ENCODE data around the gene CCDC88C.

Gene CCDC88C

GRCh38 chr14:91235841-91236240 is 181.8 kb downstream of the CCDC88C start:
- DNase-seq (ENCODE audit: extremely low read depth, low read depth) = no peak
- TF ChIP-seq, protein P1, sequence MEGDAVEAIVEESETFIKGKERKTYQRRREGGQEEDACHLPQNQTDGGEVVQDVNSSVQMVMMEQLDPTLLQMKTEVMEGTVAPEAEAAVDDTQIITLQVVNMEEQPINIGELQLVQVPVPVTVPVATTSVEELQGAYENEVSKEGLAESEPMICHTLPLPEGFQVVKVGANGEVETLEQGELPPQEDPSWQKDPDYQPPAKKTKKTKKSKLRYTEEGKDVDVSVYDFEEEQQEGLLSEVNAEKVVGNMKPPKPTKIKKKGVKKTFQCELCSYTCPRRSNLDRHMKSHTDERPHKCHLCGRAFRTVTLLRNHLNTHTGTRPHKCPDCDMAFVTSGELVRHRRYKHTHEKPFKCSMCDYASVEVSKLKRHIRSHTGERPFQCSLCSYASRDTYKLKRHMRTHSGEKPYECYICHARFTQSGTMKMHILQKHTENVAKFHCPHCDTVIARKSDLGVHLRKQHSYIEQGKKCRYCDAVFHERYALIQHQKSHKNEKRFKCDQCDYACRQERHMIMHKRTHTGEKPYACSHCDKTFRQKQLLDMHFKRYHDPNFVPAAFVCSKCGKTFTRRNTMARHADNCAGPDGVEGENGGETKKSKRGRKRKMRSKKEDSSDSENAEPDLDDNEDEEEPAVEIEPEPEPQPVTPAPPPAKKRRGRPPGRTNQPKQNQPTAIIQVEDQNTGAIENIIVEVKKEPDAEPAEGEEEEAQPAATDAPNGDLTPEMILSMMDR (IDR thresholded peaks at IDR 0.05; ENCODE audit: low read depth, low read length, missing control alignments) = no peak
- no peak overlapping the region for H3K4me3 ChIP-seq (replicated peaks; ENCODE audit: low read depth, low read length)

DNA sequence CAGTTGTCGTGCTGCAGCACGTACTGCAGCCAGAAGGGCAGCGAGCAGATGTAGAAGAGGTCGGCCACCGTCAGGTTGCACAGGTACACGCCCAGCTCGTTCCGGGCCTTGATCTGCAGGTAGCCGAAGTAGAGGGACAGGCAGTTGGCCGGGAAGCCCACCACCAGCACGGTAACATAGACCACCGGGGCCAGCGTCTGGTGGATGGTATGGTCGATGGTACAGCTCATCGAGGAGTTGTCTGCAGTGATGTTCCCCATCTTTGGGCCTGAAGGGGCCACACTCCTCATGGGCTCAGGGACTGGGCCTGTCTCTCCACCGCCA is 182.9 kb downstream of the CCDC88C start:
- no peak for DNase-seq (ENCODE audit: extremely low read depth, low read depth)
- TF ChIP-seq, protein P1 (IDR thresholded peaks at IDR 0.05; ENCODE audit: low read depth, low read length, missing control alignments) = no peak
- no peak overlapping the region for H3K4me3 ChIP-seq (replicated peaks; ENCODE audit: low read depth, low read length)

DNA sequence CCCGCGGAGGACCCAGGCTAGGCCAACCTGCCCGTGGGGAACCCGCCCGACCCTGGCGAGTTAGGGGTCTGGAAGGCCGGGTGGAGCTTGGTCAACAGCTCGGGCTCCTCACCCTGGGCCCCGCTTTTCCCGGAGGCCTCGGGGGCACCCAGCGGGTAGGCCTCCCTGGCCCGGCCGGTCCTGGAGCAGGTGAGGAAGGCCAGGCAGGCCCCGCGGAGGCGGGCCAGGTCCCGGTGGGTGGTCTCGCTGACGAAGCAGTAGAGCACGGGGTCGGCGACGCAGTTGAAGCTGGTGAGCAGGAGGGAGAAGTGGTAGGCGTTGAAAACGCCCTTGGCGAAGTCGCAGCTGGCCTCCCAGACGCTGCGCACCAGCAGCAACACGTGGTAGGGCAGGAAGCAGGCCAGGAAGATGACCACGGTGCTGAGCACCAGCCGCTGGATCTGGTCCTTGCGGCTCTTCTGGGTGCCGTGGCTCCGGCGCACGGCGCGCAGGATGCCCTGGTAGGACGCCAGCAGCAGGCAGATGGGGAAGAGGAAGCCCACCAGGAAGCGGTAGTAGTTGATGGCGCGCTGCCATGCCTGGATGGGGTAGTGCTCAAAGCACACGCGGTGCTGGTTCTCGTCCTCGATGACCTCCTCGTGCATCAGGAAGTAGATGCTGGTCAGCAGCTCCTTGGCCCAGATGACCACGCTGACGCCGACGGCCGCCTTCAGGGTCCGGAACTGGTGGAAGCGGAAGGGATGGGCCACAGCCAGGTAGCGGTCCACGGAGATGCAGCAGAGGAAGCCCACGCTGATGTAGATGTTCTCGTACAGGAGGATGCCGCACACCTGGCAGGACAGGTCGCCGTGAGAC is 183.5 kb downstream of the CCDC88C start:
- H3K4me3 ChIP-seq (replicated peaks; ENCODE audit: low read depth, low read length) = no peak overlapping the region
- DNase-seq (ENCODE audit: extremely low read depth, low read depth) = no peak
- TF ChIP-seq, protein P1 (IDR thresholded peaks at IDR 0.05; ENCODE audit: low read depth, low read length, missing control alignments) = no peak

DNA sequence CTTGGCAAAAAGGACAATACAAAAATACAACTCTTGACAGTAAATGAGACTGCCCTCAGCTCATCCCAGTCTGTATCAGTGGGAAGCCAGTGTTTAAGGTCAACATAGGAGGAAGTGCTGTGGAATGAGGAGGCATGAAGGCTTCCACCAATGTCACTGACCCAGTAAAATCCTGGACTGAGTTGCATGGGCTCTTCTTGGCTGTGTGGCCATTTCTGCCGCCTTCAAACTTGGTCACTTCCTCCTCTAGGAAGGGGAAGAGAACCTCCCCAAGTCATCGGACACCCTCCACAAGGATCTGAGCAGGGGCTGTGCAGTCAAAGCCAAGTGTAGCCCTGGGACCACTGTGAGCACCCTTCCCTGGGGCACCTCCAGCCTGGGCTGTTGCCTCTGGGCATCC is 185.0 kb downstream of the CCDC88C start:
- TF ChIP-seq, protein P1 (IDR thresholded peaks at IDR 0.05; ENCODE audit: low read depth, low read length, missing control alignments) = no peak
- no peak for DNase-seq (ENCODE audit: extremely low read depth, low read depth)
- no peak overlapping the region for H3K4me3 ChIP-seq (replicated peaks; ENCODE audit: low read depth, low read length)

- DNase-seq (ENCODE audit: extremely low read depth, low read depth) = no peak
- no peak overlapping the region for H3K4me3 ChIP-seq (replicated peaks; ENCODE audit: low read depth, low read length)
- TF ChIP-seq, protein P1 (IDR thresholded peaks at IDR 0.05; ENCODE audit: low read depth, low read length, missing control alignments) = no peak
Measured at GRCh38 chr14:91232052-91232451, 185.6 kb downstream of the CCDC88C start.

GRCh38 chr14:91231446-91231845 is 186.2 kb downstream of the CCDC88C start:
- H3K4me3 ChIP-seq (replicated peaks; ENCODE audit: low read depth, low read length) = no peak overlapping the region
- TF ChIP-seq, protein P1 (IDR thresholded peaks at IDR 0.05; ENCODE audit: low read depth, low read length, missing control alignments) = no peak
- no peak for DNase-seq (ENCODE audit: extremely low read depth, low read depth)
